NOMO-1 treated with DMSO at 0.1 percent for 48 hours (cell line): Measurements from ENCODE around the gene C1orf198.

Experiments used
- DNase-seq: peaks from one replicate; lab custom pipeline; 2025; ENCODE audit not compliant: unreplicated experiment; lab: John Stamatoyannopoulos, UW

The C1orf198 gene

DNA sequence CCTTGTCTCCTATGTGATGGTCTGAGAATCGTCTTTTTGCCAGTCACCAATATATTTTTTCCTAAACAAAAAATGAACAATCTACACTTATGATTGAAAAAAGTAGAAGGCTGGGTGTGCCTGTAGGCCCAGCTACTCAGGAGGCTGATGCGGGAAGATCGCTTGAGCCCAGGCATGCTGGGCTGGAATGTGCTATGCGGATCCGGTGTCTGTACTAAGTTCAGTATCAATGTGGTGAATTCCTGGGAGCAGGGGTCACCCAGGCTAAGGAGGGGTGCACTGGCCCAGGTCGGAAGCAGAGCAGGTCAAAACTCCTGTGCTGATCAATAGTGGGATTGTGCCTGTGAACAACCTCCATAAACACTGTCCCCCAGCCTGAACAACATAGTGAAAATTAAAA is 25.7 kb upstream of the C1orf198 start:
- DNase-seq = no peak

DNA sequence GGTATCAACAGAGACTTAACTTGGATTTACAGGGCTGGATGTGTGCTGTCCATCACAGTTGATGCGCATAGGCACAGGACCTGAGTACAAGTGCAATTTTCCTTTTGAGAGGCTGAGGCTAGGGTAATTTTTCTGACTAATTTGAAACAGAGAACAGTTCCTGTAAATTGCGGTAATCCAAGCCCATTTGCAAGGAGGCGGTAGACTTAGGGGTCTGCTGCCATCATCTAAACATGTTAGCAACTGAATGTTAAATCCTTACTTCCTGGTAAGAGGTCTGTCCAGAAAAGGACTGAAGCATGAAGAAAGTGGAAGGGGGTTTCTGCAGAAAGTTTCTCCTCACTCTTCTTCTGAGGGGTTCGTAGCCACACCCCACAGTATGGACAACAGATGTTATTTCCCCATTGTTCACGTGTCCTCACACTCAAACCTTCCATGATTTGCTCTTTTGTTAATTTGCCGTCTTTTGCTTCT is 23.7 kb upstream of the C1orf198 start:
- DNase-seq = no peak

DNA sequence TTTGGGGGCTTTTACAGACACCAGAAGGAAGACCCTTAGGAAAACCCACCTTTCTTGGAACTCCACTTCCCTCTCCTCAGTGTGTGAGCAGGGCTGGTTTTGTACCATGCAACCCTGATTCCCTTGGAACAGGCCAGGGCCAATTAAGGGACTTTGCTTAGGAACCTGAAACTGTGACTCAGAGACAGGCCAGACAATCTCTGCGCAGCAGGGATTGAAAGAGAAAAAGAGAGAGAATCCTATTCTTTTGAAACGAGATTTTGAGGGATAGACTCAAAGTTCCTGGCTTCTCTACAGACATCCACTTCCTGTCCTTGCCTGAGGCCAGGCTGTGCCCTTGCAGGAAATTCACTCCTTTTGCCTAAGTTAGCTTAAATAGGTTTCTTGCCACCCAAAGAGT is 23.1 kb upstream of the C1orf198 start:
- no peak for DNase-seq

DNA sequence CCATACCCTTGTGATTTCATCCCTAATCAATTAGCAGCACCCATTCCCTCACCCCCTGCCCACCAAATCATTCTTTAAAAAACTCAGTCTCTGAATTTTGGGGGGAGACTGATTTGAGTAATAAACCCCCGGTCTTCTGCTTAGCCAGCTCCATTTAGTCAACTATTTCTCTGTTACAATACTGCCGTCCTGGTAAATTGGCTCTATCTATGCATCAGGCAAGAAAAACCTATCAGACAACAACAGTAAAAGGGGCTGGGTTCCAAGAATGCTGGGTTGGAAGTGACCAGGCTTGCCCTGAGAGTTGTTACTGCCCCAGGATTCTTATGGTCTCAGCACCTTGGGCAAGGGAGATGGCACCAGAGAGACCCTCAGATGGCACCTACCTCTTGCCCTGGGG is 16.3 kb upstream of the C1orf198 start:
- no peak for DNase-seq

DNA sequence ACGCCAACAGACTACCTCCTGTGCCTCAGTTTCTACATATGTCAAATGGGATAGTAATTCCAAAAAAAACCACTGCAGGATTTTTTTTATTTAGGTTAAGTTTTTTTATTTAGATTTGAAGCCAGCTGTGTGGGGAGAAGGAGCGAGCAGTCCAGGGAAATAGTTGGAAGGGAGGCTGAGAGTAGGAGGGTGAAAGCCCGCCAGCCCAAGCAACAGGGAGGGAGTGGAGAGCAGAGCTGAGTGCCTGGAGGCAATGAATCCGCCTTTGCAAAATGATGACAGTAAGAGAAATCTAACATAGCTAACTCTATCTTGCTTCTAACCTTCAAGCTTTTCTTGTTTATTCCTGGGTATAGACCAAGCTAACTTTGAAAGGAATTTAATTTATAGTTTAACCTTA is 15.6 kb upstream of the C1orf198 start:
- DNase-seq = no peak

DNA sequence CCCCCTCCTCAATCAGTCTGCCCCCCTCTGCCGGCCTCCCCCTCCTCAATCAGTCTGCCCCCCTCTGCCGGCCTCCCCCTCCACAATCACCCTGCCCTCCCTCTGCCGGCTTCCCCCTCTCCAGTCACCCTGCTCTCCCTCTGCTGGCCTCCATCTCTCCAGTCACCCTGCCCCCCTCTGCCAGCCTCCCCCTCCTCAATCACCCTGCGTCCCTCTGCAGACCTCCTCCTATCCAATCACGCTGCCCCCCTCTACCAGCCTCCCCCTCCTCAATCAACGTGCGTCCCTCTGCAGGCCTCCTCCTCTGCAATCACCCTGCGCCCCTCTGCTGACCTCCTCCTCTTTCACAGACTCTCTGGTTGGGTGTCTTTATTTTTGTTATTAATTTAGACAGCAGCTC is 11.5 kb upstream of the C1orf198 start:
- no peak for DNase-seq

DNA sequence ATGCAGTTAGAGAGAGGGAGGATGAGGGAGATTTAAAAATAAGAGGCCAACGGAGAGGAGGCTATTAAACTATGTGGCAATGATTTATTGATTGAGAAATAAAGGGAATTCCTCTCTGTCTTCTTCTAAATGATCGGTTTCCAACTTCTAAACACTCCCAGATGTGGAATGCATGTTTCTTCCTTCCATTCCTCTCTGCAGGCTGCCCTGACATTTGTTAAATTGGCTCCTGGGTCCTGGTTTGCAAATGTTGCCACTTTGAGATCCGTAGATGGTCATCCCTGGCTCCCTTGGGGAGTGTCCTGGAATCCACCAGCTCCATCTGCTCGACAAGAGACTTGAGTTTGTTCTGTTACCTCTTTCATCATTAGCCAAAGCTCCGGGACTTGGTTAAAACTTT is 10.3 kb upstream of the C1orf198 start:
- DNase-seq = no peak

DNA sequence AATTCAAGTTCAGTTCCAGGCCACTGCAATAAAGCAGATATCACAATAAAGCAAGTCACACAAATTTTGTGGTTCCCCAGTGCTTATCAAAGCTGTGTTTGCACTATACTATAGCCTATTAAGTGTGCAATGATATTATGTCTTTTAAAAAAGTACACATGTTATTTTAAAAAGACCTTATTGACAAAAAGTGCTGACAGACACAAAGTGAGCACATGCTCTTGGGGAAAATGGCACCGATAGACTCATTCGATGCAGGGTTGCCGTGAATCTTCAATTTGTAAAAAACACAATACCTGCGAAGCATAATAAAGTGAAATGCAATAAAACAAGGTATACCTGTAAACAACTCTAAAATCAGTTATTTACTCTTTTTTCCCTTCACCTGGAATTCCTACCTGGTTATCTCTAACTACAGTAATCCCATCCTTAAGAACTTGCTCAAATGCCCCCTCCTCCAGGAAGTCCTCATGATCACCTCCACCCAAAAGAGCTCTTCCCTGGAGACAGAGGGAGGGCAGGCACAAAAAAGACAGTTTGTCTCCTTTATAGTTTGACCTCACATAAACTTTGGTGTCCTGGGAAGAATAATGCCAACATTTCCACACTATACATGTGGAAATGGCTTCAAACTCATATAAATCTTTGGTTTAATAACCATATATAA is 9.7 kb upstream of the C1orf198 start:
- no peak for DNase-seq

DNA sequence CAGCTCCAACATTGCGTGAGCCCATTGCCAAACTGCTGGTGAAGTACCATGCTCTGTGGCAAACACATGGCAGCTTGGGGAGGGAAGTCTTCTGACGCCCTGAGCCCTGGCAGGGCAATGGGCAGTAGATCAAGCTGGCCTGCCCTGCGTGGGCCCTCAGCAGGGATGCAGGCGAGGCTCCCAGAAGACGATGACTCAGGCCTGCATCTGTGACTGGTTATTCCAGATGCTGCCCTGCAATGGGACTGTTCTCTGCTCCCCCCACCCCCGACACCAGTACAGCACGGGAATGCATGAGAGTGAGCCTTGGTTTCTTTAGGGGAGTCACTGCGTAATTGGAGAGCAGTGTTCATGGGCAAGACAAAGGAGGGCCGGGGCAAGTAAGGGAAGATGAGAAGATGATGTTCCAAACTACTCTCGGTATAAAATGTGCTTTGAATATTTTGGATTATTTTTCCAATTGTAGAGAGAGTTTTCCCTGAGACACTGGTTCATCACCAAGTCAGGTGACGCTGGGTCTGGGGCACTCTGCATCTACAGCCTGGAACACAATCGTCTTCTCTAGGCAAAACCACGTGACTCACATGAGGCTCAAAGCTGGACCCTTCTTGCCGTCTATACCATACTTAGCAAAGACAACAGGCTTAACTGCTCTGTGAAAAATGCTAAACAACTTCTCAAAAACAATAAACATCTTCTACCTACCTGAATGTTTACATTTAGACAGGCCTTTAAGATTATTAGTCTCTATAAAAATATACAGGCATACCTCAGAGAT is 9.0 kb upstream of the C1orf198 start:
- no peak for DNase-seq

DNA sequence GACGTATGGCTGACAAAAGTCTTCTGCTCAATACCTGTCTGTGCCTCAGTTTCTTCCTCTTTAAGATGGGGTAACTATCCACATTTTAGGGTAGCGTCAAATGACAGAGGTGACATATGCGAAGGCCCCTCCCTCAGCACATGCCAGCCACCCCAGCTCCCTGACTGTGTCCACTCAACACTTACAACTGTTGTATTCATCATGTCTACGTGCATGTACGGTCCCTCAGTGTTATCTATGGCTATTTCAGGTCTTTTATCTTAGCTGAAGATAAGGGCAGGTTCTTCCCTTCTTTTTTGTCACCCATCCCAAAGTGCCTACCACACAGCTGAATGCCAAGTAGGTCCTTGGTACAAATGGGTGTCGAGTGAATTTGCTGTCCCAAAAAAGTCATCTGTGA is 8.3 kb upstream of the C1orf198 start:
- DNase-seq = no peak

DNA sequence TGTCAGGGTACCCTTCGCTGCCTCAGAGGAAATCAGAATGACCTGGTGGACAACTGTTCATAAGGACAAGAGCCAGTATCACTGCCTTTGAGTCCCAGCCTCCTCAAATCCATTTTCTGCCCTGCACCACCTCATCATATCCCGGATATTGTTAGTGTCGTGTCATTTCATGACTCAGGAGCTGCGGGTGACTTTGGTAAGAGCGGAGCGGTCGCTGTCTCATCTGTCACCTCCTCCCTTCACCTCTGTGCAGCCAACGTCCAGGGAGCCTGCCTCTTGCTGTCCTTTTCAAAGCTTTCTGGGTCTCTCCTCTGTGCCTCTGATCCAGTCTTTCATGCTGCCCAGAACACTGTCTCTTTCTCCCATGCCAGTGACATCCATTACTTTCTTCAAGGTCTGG is 7.0 kb upstream of the C1orf198 start:
- DNase-seq = no peak

DNA sequence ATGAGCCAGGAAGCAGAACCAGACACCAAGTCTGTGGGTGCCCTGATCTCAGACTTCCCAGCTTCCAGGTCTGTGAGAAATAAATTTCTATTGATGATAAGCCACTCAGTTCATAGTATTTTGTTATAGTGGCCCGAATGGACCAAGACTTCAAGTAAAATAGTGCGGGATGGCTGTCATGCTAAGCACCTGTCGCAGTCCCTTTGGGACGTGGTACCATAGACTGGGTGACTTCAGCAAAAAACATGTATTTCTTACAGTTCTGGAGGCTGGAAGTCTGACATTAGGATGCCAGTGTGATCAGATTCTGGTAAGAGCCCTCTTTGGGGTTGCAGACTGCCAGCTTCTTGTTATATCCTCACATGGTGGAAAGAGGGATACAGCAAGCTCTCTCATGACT is 2.6 kb upstream of the C1orf198 start:
- no peak for DNase-seq

DNA sequence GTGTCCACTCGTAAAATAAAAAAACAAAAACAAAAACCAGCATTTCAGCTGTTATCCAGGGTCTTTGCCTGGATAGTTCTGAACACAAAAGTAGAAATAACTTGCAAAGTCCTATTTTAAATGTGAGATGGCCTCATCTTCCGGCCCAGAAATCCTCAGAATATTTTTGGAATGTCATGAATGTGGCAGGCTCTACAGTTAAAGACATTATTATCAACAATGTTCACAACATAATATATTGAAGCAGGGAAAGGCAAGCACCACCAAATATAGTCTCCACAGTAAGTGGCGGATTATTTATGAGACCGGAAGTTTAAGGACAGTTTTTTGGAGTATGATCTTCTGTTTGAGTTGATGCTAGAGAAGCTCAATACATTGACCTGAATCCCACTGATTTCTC is 1.2 kb upstream of the C1orf198 start:
- DNase-seq = no peak

DNA sequence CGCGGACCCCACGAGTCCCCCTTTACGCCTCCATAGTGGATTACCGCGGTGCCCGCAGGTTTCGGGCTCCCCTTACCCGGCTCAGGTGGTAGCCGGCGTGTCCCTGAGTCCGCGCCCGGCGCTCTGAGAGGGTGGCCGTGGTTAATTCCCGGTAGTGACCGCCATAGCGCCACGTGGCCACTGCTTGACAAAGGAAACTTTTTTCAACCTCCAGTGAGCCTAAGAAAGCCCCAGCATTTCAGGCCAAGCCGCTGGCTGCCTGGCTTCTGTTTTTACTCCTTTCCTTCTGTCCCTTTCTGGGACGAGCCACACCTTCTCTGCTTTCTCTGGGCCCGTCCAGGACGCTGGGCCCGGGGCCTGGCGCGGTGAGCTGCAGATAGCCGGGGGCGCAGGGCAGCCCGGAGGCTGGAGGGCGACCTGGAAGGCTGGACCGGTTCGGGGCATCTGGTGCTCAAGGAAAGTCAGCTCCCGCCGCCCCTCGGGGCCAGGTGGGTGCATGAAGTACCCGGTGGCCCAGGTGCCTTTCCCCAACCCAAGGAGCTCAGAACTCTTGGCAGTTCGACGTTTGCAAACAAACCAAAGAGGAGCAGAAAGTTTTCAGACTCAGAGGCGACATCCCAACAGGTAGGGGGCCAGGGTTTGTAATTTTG is 540 bp upstream of the C1orf198 start:
- DNase-seq = peak; percentile 10

DNA sequence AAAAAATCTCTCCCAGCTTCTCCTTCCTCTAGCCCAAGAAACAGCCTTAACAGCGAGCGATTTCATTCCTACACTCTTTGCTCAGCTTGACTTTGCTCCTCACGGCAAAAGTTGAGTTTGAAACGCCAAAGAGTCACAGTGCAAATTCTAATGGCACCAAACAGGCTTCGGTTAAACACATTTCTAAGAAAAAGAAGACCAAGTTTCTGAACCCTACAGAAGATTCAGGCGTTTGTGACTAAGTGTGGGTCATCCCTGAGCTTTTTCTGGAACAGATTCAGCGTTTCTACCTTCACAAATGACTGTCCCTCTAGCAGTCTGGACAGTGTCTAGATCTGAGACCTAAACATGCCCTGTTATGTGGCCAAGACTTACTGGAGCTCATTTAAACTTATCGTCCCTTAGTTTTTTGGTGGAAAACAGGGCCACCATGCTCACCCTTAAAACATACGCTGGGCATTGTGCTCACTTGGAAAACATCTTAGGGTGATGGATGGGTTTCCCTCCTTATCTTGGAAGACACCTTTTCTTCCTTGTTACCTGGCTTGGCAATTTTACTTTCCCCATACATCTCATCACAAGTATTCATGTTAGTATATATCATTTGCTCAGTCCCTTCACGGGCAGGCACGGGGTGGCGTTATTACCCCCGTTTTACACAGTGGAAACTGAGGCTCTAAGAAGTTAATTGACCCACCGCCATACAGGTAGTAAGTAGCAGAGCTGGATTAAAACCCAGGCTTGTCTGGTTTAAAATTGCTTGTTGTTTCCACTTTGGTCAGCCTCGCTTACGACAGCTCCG is 1.0 kb downstream of the C1orf198 start:
- DNase-seq = no peak

DNA sequence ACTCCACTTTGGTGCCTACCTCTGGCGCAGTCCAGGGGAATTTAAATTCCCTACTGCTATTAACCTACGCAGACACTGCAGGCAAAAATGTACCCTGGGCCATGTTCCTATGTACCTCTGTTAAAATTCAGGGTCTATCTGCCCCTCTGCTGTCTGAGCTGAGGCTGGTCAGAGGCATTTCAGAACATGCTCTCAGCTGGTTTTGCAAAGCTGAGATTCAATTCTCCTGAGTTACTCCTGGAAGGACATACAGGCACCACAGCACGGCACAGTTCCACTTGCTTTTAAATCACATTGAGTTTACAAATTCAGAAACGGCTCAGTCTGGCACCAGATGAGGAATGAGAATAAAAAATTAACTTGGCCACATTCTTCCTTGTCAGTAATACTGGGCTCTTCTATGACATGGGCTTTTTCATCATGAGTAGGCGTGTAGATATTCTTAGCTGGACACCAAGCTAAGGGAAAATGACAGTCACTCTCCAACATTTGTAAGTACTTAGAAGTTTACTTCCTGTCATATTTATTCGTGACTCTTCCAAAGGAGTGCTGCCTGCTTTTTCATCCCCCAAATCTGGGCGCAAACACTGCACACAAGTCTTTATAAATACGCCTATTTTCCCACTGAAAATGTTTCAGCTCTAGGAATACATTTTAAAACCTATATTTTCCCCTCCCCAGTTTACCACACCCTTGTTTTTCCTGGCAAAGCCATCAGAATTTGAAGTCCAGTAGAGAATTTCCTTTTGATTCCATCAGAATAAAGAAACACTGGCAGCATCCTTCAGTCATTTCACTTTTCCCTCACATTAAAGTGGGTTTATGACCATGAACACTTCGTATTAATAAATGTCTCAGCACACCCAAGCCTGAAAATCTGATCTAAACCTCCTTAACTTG is 1.9 kb downstream of the C1orf198 start:
- no peak for DNase-seq

DNA sequence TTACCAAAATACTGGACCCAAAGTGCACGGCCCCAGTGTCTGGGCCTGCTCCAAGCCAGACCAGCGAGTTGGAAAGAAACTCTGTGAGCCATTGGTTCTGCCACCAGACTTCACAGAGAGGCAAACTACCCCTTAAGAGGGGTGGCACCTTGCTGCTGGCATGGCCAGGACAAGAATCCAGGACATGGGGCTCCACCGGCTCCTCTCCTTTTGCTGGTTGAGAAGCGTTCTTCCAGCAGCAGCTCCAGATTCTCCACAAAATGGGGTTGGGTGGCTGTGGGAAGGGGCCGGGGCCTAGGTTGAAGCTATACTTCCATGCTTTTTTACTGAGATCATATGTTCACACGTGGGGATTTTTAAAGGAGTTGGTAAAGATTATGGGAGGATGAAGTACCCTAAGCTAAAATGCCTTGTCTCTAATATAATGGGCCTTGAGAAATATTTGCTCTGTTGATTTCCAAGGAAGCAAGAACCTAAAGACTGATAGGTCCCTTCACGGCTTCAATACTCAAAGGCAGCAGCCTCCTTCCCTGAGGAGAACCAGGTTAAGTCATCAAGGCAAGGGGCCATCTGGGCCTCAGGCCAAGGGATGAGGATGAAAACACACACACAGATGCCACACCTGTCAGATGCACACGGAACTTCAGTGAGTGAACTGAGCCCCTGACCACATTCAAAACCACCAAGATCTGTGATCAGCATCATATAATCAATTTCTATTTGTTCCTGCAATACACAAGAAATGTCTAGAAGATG is 3.1 kb downstream of the C1orf198 start:
- no peak for DNase-seq

DNA sequence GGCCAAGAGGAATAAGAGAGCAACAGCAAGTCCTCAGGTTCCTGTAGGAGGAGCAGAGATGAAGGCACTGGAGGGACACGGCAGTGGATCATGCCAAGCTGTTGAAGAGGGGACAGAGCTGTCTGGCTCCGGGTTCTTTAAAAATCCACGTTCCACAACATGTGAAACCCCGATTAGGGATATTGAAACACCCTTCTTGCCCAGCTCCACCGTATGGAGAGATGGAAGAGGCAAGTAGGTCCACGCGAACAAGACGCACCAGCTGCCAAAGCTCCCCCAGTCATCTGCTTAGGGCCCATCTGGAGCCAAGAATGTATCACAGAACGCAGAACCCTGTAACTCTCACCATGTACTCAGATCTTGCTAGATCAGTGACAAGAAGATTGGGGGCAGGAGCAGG is 3.9 kb downstream of the C1orf198 start:
- DNase-seq = no peak

DNA sequence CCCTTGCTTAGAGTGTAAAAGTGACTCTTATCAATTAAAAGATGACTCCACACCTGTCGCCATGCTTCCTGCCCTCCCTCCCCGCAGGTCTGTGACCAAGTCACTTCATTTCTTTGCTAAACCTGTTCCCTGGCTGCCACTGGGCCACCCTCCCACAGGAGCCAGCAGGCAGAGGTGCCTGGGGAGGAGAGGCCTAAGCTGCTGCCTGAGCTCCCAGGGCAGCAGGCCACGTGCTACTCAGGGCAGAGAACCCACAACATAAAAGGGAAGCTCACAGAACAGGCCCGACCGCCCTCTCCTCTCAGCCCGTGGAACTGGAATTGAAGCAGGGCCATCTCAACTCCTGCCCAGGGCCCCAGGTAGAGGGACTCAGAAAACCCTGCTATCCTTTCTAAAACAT is 4.9 kb downstream of the C1orf198 start:
- peak; percentile 26 for DNase-seq
